HG02938 (cell line): ENCODE measurements around the gene CBLN2.
A peak's percentile ranks its signal among the peaks of the same experiment; 100 is the strongest.

Experiments used
- ATAC-seq: cut with Tn5 transposase; IDR thresholded peaks from one replicate; pipeline ENCODE4 v1.9.1; 2021; ENCODE audit warnings: mild to moderate bottlenecking, moderate library complexity; ENCODE audit not compliant: unreplicated experiment

CBLN2 gene

DNA sequence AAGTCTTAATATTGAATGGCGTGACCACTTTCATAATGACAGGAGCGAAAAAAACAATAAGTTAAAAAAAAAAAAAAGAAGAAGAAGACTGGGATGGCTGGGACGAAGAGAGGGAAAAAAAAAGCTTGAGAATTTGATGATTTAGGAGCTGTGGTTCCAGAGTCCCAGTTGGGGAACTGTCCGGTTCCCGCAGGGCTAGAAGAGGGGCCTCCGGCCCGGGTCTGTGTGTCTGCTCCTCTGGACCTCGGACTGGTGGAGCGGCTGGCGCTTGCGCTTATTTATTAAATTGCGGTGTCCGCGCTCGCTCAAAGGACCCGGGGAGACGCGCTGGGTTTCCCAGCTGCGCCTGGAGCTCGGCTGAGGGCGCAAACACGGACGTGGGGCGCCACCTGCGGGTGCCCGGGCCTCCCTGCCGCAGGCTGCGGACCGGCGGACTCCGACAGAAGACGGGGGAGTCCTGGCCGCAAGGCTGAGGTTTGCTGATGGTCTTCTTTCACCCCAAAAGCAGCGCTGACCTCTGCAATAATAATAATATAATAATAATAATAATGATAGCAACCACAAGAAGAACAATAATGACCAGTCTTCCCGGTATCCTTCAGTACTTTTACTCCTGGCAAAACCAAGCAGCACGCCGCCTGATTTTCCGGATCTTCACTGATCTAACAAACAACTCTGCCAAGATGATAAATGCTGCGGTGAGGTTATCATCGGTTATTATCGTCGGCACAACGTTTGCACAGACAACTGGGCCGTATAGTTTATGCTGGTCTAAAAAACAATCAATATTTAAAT, at the start of gene CBLN2:
Gene CBLN2, minus strand, starts transcription at position 251 of the 795 bp plus-strand sequence. CDS start 2,182 bp downstream, outside the sequence.
- peak; percentile 82 for ATAC-seq

DNA sequence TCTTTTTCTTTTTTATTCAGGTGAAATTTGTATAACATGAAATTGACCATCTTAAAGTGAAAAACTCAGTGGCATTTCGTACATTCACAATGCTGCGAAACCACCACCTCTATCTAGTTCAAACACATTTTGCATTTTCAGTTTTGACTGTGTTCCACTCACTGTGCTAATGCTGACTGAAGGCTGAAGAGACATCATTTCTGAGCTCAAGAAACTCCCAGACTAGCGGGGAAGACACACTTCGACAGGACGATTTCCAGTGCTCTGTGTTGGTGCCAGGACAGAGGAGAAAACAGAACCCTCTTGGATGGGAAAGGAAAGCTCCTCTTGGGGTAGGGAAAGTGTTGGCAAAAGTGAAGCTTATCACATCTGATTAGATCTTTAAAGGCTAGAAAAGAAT, 44.2 kb upstream of the CBLN2 start:
- no peak for ATAC-seq

DNA sequence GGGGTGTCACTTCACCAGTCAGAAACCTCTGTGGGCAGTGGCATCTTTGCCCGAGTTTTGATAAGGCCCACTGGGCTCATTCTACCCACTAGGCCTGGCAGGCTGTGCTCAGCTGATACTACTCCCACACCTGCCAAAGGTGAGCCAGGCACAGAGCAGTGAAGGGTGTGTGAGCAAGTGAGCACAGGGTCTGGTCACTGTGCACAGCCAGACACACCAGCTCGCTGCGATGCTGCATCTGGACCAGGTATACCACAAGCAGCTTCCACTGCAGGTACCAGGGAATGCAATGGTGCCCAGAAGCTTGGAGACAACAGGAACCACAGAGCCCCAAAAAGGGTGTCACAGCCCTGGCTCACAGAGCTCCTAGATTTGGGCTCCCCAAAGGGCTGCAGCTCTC, 40.6 kb upstream of the CBLN2 start:
- no peak for ATAC-seq

DNA sequence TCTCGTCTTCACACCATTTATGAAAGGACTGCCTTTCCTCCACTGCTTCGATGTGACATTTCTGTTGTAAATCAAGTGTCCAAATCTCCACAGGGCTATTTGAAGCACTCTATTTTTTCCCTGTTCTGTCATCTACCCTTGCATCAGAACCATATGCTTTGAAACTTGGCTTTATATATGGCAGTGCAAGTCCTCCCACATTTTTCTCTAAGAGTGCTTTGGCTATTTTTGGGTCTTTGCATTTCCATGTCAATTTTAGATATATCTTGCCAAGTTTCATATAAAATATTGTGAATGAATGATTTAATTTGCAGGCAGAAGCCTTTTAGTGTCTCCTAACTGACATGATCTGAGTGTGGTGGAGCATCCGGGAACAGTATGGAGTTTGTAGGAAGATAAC, 37.8 kb upstream of the CBLN2 start:
- ATAC-seq: no peak

DNA sequence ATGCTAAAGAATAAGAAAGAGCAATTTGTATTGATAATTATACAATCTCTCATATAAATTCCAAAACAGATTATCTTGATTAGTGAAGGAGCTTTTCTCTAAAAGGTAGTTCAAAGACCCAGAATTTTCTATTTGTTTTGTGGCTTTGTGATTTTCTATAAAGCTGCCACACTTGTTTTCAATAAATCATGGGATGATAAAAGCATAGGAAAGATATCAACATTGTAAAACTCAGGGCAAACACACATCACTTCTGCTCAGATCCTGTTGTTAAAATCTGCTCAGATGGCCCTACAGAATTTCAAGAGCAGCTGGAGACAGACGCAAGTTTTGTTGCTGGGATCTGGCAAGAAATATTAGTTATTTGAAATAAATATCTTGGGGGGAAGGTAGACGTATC, 28.8 kb upstream of the CBLN2 start:
- no peak for ATAC-seq

DNA sequence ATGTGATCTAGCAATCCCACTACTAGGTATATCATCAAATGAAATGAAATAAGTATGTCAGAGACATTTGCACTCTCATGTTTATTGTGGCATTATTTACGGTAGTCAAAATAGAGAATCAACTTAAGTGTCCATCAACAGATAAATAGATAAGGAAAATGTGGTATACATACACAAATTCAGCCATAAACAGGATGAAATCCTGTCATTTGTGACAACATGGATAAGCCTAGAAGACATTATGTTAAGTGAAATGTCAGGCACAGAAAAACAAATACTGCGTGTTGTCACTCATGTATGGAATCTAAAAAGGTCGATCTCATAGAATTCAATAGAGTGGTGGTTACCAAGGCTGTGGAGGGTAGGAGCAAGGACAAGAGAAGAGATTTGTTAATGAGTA, 22.1 kb upstream of the CBLN2 start:
- no peak for ATAC-seq

DNA sequence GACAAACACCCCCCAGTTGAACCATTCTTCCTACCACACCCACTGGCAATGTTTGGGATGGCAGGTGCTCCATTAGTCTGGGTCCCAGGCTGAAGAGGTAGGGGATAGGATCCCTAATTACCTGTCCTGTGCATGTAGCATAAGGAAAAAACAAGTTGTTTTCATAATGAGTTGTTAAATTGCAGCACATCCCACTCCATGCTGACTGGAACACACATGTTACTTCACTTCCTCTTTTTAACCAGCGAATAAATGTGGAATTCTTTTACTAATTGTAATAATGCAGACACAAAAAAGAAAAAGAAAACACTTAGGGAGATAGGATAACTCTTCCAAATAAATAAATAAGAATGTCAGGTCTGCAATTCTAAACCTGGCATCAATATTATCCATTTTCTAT, 11.8 kb upstream of the CBLN2 start:
- ATAC-seq: no peak

DNA sequence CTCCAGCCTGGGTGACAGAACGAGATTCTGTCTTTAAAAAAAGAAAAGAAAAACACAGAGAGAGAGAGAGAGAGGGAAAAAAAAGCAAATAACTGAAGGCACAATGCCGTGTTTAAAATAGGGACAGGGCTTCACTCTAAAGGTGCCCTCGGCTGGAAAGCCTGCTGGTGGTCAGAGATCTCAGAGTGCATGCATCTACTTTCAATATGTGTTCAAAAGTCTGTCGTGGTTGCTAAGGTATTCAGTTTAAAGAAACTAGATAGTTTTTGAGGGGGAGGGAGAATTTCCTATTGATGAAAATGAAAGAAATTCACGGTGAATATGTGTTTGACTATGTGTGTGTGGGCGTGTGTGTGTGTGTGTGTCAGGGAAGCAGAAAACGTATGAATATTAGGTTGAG, 11.0 kb upstream of the CBLN2 start:
- no peak for ATAC-seq

DNA sequence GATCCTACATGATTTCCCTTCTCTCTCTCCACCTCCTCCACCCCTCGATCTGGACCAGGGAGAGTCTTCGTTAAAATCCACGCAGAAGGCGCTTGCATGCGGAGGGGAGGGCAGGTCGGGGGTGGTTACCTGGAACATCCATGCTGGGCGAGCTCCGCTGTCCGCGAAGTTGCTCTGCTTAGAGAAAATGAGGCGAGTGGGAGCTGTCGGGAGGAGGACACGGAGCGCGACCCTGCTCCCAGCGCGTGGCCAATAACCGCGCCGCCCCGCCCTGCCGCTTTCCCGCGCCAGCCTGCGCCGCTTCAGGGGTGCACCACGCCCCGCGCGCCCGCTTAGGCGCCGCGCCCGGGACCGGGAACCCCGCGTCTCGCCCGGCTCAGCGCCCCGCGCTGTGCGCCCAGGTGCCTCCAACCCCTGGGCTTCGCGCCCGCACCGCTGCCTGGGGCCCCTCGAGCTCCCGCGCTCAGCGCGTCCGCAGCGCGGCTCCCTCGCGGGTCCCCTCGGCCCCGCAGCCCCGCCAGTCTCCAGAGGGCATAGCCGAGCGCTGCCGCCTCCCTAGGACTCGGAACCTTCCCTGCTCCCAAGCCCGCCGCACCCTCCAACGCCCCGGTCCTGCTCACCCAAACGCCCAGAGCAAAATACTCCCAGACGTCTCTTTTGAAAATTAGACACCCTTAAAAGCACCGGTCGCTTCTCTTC, 636 bp downstream of the CBLN2 start:
- ATAC-seq: no peak

DNA sequence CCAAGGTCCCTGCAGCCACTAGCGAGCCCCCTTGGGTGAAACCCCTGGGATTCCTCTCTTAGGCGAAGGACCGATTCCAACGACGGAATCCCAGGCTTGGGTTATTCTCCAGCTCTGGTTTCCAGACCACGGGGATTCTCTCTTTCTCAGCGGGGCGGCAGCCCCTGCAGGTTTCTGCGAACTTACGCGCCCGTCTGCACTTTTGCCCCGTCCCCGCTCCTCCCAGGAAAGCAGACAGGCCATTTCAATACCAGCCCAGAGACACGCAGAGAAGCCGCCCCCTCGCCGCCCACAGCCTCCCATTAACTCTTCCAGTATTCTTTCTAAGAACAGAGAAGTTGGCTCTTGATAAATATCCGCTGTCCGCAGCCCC, 1.2 kb downstream of the CBLN2 start:
- ATAC-seq: no peak

DNA sequence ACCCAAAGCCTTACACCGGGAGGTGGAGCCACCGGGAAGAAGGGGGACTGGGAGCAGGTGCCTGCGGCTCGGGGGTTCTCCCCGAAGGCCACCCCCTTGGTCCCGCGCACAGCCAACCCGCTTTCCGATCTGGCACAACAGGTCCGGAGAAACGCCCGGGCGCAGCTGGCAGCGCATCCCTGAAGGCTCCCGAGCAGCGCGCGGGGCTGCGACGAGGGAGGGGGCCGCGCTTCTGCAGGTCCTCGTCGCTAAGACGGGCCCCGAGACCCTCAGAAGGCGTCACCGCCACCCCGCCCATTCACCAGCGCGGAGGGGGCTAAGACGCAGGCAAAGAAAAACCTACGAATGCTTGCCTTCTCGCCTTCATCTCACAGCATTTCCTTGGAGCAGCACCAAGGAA, 1.8 kb downstream of the CBLN2 start:
- no peak for ATAC-seq

DNA sequence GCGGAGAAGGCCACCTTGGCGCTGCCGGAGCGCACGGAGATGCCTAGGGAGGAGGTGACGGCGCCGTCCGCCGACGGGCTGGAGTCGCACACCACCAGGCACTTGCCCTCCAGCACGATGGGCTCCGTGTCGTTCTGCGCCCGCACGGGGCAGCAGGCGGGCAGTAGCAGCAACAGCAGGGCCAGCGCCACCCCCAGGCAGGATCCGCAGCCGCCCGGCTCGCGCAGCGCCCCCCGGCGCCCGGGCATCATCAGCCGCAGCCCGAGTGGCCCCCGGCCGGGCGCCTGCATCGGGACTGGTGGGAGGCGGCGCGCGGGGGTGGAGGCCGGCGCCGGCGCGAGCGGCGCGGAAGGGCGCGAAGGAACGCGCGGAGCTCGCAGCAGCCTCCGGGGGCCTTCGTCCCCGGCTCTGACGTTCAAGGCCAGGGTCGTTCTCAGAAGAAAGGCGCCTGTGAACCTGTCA, 2.2 kb downstream of the CBLN2 start:
- no peak for ATAC-seq

DNA sequence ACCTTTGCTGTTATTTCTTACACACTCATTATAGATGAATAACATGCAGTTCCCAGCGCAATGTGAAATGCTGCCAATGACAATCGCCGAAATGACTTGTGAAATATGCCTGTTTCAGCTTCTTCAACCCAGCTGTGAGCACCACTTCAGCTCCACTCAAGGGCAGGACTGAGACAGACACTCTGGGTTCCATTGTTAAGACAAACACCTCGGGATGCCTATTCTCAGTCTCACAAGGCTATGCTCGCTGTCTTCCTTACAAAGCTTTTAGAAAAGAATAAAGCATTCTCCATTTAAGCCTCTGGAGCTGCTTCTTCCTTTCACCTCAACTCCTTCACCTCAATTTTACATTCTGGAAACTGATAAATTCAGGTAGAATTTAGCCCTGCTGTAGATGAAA, 4.2 kb downstream of the CBLN2 start:
- no peak for ATAC-seq

DNA sequence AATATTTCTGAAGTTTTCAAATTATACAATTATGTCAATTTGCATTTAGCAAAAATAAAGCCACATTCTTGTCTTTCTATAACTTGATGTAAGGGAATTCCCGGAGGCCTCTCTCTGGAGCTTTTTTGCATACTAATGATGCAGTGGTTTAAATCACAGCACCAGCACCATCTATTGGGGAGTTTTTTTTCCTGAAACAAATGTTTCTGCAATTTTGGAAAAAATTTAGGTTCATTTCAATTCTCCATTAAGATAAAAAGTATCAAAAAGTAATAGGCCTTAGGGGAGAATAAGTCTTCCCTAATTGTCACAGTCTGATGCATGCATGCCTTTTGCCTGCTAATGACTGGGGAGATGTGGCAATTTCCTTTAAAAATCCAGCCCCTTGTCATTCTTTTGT, 13.5 kb downstream of the CBLN2 start:
- no peak for ATAC-seq

DNA sequence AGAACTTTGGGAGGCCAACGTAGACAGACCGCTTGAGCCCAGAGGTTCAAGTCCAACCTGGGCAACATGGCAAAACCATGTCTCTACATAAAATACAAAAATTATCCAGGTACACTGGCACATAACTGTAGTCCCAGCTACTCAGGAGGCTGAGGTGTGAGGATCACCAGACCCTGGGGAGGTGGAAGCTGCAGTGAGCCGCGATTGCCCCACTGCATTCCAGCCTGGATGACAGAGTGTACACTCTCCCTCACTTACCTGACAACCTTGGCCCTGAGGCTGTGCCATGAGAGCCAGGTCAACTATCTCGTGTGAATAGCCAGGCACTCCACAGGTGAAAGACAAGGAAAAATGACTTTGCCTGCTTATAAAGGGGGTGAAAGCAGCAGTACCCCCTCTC, 39.3 kb downstream of the CBLN2 start:
- no peak for ATAC-seq

DNA sequence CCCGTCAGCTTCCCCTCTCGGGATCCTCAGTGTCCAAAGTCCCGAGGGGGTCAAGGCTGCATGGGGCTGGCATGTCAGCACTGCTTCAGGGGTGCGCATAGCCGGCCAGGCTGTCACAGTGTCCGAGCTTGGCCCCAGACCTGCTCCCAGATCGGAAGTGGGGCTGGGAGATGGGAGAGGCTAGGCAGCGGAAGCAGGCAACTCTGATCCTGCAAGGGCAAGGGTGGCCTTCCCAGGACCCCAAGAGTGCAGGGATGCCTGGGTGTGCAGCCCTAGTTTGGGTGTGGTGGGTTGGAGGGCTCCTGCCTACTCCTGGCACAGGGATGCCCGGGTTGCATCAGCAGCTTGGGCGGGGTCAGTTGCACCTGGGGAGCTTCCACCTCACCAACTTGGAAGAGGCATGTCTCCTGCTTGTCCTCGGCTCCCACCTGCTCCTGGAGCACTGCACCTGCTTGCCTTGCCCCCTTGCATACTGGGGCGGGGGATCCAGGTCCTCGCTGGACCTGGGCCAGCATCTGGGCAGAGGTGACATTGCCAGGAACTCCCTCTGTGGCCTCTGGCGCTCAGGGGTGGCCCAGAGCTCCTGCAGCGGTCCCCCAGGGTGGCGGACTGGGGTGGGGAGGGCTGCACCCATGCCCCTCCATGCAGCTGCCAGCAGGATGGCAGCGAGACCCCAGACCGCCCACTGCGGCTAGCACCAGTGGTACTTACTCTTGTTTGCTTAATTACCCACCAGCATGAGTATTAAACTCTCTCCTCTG, 41.3 kb downstream of the CBLN2 start:
- ATAC-seq: no peak

DNA sequence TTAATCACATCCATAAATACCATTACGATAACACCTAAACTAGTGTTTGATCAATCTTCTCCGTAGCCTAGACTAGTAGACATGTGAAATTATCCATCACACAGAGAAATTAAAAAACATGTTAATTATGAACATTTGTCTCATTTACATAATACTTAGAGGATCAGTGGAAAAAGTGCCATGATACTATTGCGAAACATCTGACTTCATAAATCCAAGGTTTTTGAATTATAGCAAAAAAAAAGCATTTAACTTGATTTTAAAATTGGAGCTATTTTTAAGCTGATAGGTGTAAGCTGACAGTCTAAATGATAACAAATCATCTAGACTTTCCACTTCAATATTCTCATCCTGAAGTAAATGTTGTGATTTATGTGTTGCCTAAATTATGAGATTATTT, 51.6 kb downstream of the CBLN2 start:
- ATAC-seq: no peak
